H1 (cell line): ENCODE data around the gene ATG16L2.

Source experiments
- CHD1 ChIP-seq: IDR thresholded peaks from 2 replicates; pipeline ENCODE4 v1.6.1; 2012; ENCODE audit warnings: low read depth, low read length, improper control_type of control experiment
- CREB1 ChIP-seq: IDR thresholded peaks from 2 replicates; pipeline ENCODE4 v1.6.1; 2012; ENCODE audit warnings: inconsistent platforms
- CTCF ChIP-seq, 3 experiments: IDR thresholded peaks; 1 replicate in 2 of 3; 2 replicates in 1 of 3; pipeline versions ENCODE4 v1.5.1 to v1.6.1; 2011; ENCODE audit warnings: low read length in 3 of 3, mild to moderate bottlenecking in 3 of 3, inconsistent platforms in 2 of 3, low read depth in 1 of 3, moderate library complexity in 1 of 3; ENCODE audit not compliant: insufficient read depth in 1 of 3; ENCODE audit errors: control extremely low read depth in 1 of 3
- EP300 ChIP-seq, 2 experiments: IDR thresholded peaks; 1 replicate in 1 of 2; 2 replicates in 1 of 2; pipeline ENCODE4 v1.6.1; 2011 to 2012; ENCODE audit warnings: low read depth in 2 of 2, low read length in 2 of 2, mild to moderate bottlenecking in 2 of 2, borderline replicate concordance in 1 of 2, inconsistent platforms in 1 of 2, moderate library complexity in 1 of 2
- EZH2 ChIP-seq: fragments of 200-600 bp; sonication (generic); IDR thresholded peaks from 2 replicates; pipeline ENCODE4 v1.7.1; 2012; ENCODE audit warnings: low read depth, mild to moderate bottlenecking, moderate library complexity, low read length, inconsistent platforms; ENCODE audit not compliant: severe bottlenecking
- RAD21 ChIP-seq, 2 experiments: IDR thresholded peaks in 1 of 2; conservative IDR thresholded peaks in 1 of 2; 2 replicates each; pipeline ENCODE4 v1.6.1; 2011; ENCODE audit warnings: low read depth in 2 of 2, low read length in 2 of 2, improper control_type of control experiment in 1 of 2, inconsistent platforms in 1 of 2, mild to moderate bottlenecking in 1 of 2, moderate library complexity in 1 of 2
- SIN3A ChIP-seq, 2 experiments: IDR thresholded peaks in 1 of 2; conservative IDR thresholded peaks in 1 of 2; 2 replicates each; pipeline ENCODE4 v1.6.1; 2011 to 2012; ENCODE audit warnings: low read length in 2 of 2, improper control_type of control experiment in 1 of 2, low read depth in 1 of 2, mild to moderate bottlenecking in 1 of 2
- TCF12 ChIP-seq: IDR thresholded peaks from 2 replicates; pipeline ENCODE4 v1.6.1; 2011; ENCODE audit warnings: low read depth, mild to moderate bottlenecking, low read length
- YY1 ChIP-seq: IDR thresholded peaks from 2 replicates; pipeline ENCODE4 v1.6.1; 2011; ENCODE audit warnings: low read depth, mild to moderate bottlenecking, low read length

- TF ChIP-seq SIN3A (conservative IDR thresholded peaks at IDR 0.05 in 1 of 2, IDR thresholded peaks at IDR 0.05 in 1 of 2; ENCODE audit: low read depth in 1 of 2, low read length in 2 of 2) = no peak
- TF ChIP-seq CHD1 = peak; percentile 88
- TF ChIP-seq TCF12 = no peak
- TF ChIP-seq CTCF (IDR thresholded peaks at IDR 0.05; ENCODE audit: control extremely low read depth in 1 of 3, insufficient read depth in 1 of 3, low read depth in 1 of 3, low read length in 3 of 3) = no peak
- TF ChIP-seq EP300 (IDR thresholded peaks at IDR 0.05; ENCODE audit: borderline replicate concordance in 1 of 2, low read depth in 2 of 2, low read length in 2 of 2) = peak in 1 of 2 experiments; percentile 98; a peak in 2 of 3 replicates
- TF ChIP-seq YY1 = no peak
- no peak for TF ChIP-seq RAD21 (IDR thresholded peaks at IDR 0.05 in 1 of 2, conservative IDR thresholded peaks at IDR 0.05 in 1 of 2; ENCODE audit: low read depth in 2 of 2, low read length in 2 of 2)
- no peak for TF ChIP-seq CREB1
- no peak for TF ChIP-seq EZH2
Observed at GRCh38 chr11:72813740-72814285, 398 bp upstream of the ATG16L2 start.
